COLO668 (cell line): ENCODE results near the gene SOX15.

Experiments used
- DNase-seq: peaks from one replicate; lab custom pipeline; 2025; ENCODE audit not compliant: unreplicated experiment; lab: John Stamatoyannopoulos, UW

The SOX15 gene

GRCh38 chr17:7579001-7579833, 10.7 kb downstream of the SOX15 start, which contains the start of gene CD68:
TSS of gene CD68 (plus strand) at chr17:7579638. CDS start at chr17:7579678, 40 bp downstream.
- DNase-seq = peak; percentile 13

DNA sequence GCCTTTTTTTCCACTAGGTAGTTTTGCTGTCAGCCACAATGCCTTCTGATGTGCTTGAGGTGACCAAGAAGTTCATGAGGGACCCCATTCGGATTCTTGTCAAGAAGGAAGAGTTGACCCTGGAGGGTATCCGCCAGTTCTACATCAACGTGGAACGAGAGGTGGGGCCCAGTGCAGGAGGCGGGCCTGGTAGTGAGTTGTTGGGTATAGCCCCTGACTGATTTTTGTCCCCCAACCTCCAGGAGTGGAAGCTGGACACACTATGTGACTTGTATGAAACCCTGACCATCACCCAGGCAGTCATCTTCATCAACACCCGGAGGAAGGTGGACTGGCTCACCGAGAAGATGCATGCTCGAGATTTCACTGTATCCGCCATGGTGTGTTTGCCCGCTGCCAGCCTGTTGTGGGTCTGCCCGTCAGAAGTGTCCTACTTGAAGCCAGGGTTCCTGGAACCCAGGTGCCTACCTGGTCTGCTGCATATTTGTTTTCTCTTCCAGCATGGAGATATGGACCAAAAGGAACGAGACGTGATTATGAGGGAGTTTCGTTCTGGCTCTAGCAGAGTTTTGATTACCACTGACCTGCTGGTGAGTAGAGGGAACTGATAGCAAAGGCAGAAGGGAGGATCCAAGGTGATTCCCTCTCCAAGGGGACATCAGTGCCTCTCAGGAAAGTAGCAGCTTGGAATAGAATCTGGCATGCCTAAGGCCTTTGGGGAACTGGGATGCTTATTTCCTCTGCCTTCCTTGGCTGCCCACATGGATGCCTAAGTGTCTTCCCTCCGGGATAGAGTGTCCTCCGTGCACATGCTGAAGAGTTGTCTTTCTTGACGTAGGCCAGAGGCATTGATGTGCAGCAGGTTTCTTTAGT, 12.3 kb downstream of the SOX15 start:
- DNase-seq = no peak

GRCh38 chr17:7576432-7576937, 13.4 kb downstream of the SOX15 start:
- no peak for DNase-seq

- DNase-seq = no peak
These were observed 13.9 kb downstream of the SOX15 start for GRCh38 chr17:7575959-7576358.

DNA sequence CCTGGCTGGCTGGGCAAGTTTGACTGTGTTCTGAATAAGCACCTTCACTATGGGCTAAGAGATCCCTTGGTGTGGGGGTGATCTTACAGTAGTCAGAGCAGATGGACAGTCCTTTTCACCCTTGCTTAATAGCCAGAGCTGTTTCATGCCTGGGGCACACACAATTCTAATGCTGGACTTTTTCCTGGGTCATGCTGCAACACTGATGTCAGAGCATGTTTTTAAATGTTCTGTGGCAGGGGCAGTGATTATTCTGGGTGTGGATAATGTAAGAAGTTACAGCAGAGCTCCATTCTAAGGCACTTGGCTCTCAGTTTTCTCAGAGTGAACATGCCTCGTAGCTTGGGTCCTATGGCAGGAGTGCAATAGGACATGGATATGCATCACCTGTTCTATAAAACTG, 14.4 kb downstream of the SOX15 start:
- DNase-seq = no peak

GRCh38 chr17:7574176-7574953, 15.5 kb downstream of the SOX15 start:
- DNase-seq = no peak

GRCh38 chr17:7573324-7574080, 16.4 kb downstream of the SOX15 start:
- peak; percentile 85 for DNase-seq

- peak; percentile 95 for DNase-seq
These were observed 17.1 kb downstream of the SOX15 start for GRCh38 chr17:7572588-7573323.

DNA sequence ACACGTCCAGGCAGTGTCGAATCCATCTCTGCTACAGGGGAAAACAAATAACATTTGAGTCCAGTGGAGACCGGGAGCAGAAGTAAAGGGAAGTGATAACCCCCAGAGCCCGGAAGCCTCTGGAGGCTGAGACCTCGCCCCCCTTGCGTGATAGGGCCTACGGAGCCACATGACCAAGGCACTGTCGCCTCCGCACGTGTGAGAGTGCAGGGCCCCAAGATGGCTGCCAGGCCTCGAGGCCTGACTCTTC, 17.6 kb downstream of the SOX15 start:
- DNase-seq = no peak

DNA sequence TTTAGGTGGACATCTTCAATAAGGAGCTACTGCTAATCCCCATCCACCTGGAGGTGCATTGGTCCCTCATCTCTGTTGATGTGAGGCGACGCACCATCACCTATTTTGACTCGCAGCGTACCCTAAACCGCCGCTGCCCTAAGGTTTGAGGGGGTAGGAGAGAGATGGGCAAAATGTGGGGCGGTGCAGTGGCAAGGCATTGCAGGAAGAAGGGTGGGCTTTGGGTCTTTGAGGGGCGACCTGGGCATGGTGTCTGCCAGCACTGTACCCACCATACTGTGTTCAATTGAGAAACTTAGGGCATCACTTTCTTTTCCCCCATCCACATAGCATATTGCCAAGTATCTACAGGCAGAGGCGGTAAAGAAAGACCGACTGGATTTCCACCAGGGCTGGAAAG, 19.5 kb downstream of the SOX15 start:
- DNase-seq = no peak

DNA sequence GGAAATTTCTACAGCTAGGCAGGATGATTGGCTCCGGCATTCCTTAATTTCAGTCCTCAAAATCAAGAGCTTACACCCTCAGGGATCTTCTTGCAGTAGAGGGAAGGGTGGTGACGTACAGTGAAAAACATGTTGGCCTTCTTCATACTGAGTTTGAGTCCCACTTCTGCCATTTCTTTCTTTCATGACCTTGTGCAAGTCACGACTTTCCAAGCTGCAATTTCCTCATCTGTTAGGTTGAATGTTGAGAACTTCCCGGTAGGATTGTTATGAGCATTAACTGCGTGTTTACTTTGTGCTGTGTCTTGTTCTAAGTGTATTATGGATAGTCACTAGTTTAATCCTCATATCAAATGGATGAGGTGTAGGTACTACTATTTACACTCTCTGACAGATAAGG, 20.3 kb downstream of the SOX15 start:
- DNase-seq = no peak

- DNase-seq = no peak
These were observed 26.6 kb downstream of the SOX15 start for GRCh38 chr17:7563115-7563869.

DNA sequence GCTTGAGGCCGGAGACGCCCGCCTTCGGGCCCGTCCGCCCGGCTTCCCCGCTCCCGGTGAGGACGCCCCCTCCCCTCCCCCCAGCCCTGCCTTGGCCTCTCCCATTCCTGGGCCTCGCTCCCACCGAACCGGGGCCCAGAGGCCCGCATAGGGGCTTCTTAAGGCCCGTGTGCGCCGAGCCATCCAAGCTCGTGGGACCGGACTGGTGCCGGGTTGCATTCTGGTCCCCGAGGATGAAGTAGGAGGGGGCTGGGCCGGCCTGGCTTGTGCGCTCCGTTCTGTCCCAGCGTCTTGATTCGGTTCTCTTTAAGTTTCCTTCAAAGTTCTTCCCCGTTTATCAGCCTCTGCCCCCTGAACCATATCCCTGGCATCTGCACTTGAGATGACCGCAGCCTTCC, 27.7 kb downstream of the SOX15 start:
- DNase-seq = peak; percentile 35

- DNase-seq = peak; percentile 91
These were observed 28.2 kb downstream of the SOX15 start, which contains the start of gene SENP3 for GRCh38 chr17:7561589-7562207. TSS of gene SENP3 (plus strand) at chr17:7561919. CDS start at chr17:7563077, 1,158 bp downstream.

GRCh38 chr17:7561028-7561575, 28.8 kb downstream of the SOX15 start:
- peak; percentile 84 for DNase-seq

DNA sequence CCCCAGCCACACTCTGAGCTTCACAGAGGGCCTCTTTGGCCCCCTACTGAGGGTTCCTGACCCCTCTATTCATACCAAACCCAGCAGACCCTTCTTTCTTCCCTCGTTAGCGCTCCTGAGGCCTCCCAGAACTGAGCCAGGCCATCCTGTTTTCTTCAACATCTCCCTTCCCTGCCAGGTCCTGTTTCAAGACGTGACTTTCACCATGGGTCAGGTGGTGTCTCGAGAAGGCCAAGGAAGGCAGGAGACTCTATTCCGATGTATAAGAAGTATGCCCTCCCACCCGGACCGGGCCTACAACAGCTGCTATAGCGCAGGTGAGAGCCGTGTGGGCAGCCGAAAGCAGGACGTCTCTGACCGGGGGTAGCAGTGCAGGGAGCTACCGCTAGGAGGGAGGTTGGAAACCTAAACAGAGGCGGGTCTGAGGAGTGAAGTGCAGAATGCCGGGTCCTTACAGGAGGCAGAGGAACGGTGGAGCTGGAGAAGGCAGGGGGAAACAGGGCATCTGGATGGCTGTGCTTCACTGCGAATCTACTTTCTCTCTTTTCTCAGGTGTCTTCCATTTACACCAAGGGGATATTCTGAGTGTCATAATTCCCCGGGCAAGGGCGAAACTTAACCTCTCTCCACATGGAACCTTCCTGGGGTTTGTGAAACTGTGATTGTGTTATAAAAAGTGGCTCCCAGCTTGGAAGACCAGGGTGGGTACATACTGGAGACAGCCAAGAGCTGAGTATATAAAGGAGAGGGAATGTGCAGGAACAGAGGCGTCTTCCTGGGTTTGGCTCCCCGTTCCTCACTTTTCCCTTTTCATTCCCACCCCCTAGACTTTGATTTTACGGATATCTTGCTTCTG, 29.5 kb downstream of the SOX15 start:
- DNase-seq = peak; percentile 62
